HCT116 (cell line): ENCODE measurements around the gene ALPP. TPM values are rescaled to one million over a fixed set of nuclear protein-coding genes. Genes with fewer than 3 reads are reported as not detected.

Source experiments
- ATAC-seq: fragments of 200-7000 bp; cut with Tn5 transposase; 2 replicates; pipeline ENCODE4 v1.9.1; 2020; ENCODE audit warnings: mild to moderate bottlenecking, moderate library complexity
- BruUV-seq: library from RNA; stranded (reverse); fragments of 400-500 nt; replicated peaks from 2 replicates; lab custom pipeline; 2021; lab: Mats Ljungman, UMichigan
- CTCF ChIA-PET: fragments of 300-600 bp; sonication (Branson Sonifier 250); formaldehyde crosslinking; loops from one replicate; lab custom pipeline; 2021; ENCODE audit warnings: antibody characterized with exemption; lab: Charles Lee
- POLR2A ChIA-PET: fragments of 300-600, 350-600 bp; sonication (Branson Sonifier 250); formaldehyde crosslinking; loops from one replicate; lab custom pipeline; 2021; ENCODE audit warnings: antibody characterized with exemption; lab: Charles Lee
- RAD21 ChIA-PET, 2 experiments: fragments of 300-600 bp; sonication (Branson Sonifier 250); formaldehyde crosslinking; loops; one replicate each; lab custom pipeline; 2023; ENCODE audit warnings: low total read pairs in 2 of 2; ENCODE audit not compliant: uncharacterized antibody in 2 of 2, unreplicated experiment in 2 of 2, low non-redundant PET in 1 of 2; lab: Charles Lee
- DNase-seq: peaks from one replicate; pipeline ENCODE4 v3.0.0-alpha.2; 2010; ENCODE audit warnings: low read depth, low spot score
- H2AFZ ChIP-seq: fragments of 200-600 bp; shearing (Covaris generic), sonication (generic); 2 replicates; pipeline ENCODE4 v1.6.1; 2017; ENCODE audit warnings: low read depth, mixed run types, mixed read lengths, antibody characterized with exemption, low read length; ENCODE audit not compliant: poor library complexity, severe bottlenecking
- H3K27ac ChIP-seq: 2 replicates; pipeline ENCODE4 v1.5.1; 2012; ENCODE audit warnings: low read depth, low read length
- H3K27me3 ChIP-seq: fragments of 200-600 bp; sonication (generic); 2 replicates; pipeline ENCODE4 v1.6.1; 2016; ENCODE audit warnings: mixed run types, low read length, mixed read lengths; ENCODE audit not compliant: insufficient read depth
- H3K36me3 ChIP-seq, 2 experiments: fragments of 200-500 bp in 1 of 2; fragments of 200-600 bp in 1 of 2; sonication (Bioruptor generic) in 1 of 2; sonication (generic) in 1 of 2; 2 replicates each; pipeline versions ENCODE4 v1.5.1 to v1.6.1; 2014 to 2016; ENCODE audit warnings: low read length in 2 of 2, inconsistent platforms in 1 of 2, mixed read lengths in 1 of 2, mixed run types in 1 of 2; ENCODE audit not compliant: insufficient read depth in 2 of 2, control insufficient read depth in 1 of 2
- H3K4me1 ChIP-seq, 2 experiments: fragments of 200-600 bp in 1 of 2; sonication (generic) in 1 of 2; 2 replicates each; pipeline versions ENCODE4 v1.5.1 to v1.6.1; 2012 to 2017; ENCODE audit warnings: low read length in 2 of 2, inconsistent platforms in 1 of 2, mild to moderate bottlenecking in 1 of 2, mixed read lengths in 1 of 2, mixed run types in 1 of 2, moderate library complexity in 1 of 2; ENCODE audit not compliant: insufficient read depth in 2 of 2, control insufficient read depth in 1 of 2
- H3K4me2 ChIP-seq: fragments of 200-600 bp; sonication (generic); 2 replicates; pipeline ENCODE4 v1.6.1; 2017; ENCODE audit warnings: mixed run types, low read length, mixed read lengths
- H3K4me3 ChIP-seq, 2 experiments: fragments of 200-600 bp in 1 of 2; sonication (generic) in 1 of 2; replicated peaks in 1 of 2; 2 replicates each; pipeline ENCODE4 v1.5.1; 2011 to 2016; ENCODE audit warnings: low read length in 2 of 2, control low read depth in 1 of 2, low read depth in 1 of 2, mild to moderate bottlenecking in 1 of 2, mixed read lengths in 1 of 2, mixed run types in 1 of 2
- H3K79me2 ChIP-seq: fragments of 200-600 bp; sonication (generic); 2 replicates; pipeline ENCODE4 v1.6.1; 2017; ENCODE audit warnings: mild to moderate bottlenecking, mixed run types, low read length, moderate library complexity, mixed read lengths; ENCODE audit not compliant: insufficient read depth
- H3K9ac ChIP-seq: fragments of 200-600 bp; sonication (generic); 2 replicates; pipeline ENCODE4 v1.6.1; 2016; ENCODE audit warnings: low read length, mixed read lengths
- H3K9me2 ChIP-seq: fragments of 200-600 bp; sonication (generic), shearing (Covaris generic); 2 replicates; pipeline ENCODE4 v1.6.1; 2017; ENCODE audit warnings: mixed run types, mild to moderate bottlenecking, moderate library complexity; ENCODE audit not compliant: insufficient read depth
- H3K9me3 ChIP-seq, 2 experiments: fragments of 200-500 bp in 1 of 2; fragments of 200-600 bp in 1 of 2; sonication (Bioruptor generic) in 1 of 2; sonication (generic) in 1 of 2; 2 replicates each; pipeline ENCODE4 v1.6.1; 2014 to 2017; ENCODE audit warnings: low read length in 2 of 2, mixed read lengths in 2 of 2, inconsistent platforms in 1 of 2, low read depth in 1 of 2, mild to moderate bottlenecking in 1 of 2, mixed run types in 1 of 2, moderate library complexity in 1 of 2; ENCODE audit not compliant: control insufficient read depth in 1 of 2, insufficient read depth in 1 of 2
- H4K20me1 ChIP-seq: fragments of 200-600 bp; sonication (generic), shearing (Covaris generic); 2 replicates; pipeline ENCODE4 v1.6.1; 2017; ENCODE audit warnings: mixed run types, mild to moderate bottlenecking, moderate library complexity; ENCODE audit not compliant: insufficient read depth
- ATF3 ChIP-seq: IDR thresholded peaks from 2 replicates; pipeline ENCODE4 v1.6.1; 2012
- CEBPB ChIP-seq: IDR thresholded peaks from 2 replicates; pipeline ENCODE4 v1.6.1; 2012; ENCODE audit warnings: low read depth
- CTCF ChIP-seq, 3 experiments: fragments of 200-600 bp in 1 of 3; sonication (generic) in 1 of 3; IDR thresholded peaks in 2 of 3; conservative IDR thresholded peaks in 1 of 3; 2 replicates each; pipeline ENCODE4 v1.5.1; 2012 to 2017; ENCODE audit warnings: low read depth in 2 of 3, low read length in 2 of 3, antibody characterized with exemption in 1 of 3, borderline replicate concordance in 1 of 3, control low read depth in 1 of 3, mild to moderate bottlenecking in 1 of 3, mixed read lengths in 1 of 3, mixed run types in 1 of 3, moderate library complexity in 1 of 3; ENCODE audit not compliant: insufficient read depth in 1 of 3
- ELF1 ChIP-seq: IDR thresholded peaks from 2 replicates; pipeline ENCODE4 v1.6.1; 2012; ENCODE audit warnings: low read depth, borderline replicate concordance
- EZH2 ChIP-seq: fragments of 200-600 bp; sonication (generic); IDR thresholded peaks from 2 replicates; pipeline ENCODE4 v1.6.1; 2017; ENCODE audit warnings: antibody characterized with exemption, mixed run types
- EZH2phosphoT487 ChIP-seq: fragments of 200-600 bp; IDR thresholded peaks from 2 replicates; pipeline ENCODE4 v1.6.1; 2018; ENCODE audit warnings: antibody characterized with exemption, borderline replicate concordance
- FOSL1 ChIP-seq: IDR thresholded peaks from 2 replicates; pipeline ENCODE4 v1.6.1; 2012; ENCODE audit warnings: low read depth
- POLR2A ChIP-seq: IDR thresholded peaks from 2 replicates; pipeline ENCODE4 v1.7.0; 2011; ENCODE audit warnings: borderline replicate concordance; ENCODE audit not compliant: insufficient read depth, insufficient read length; ENCODE audit errors: extremely low read depth
- RAD21 ChIP-seq: IDR thresholded peaks from 2 replicates; pipeline ENCODE4 v1.6.1; 2012; ENCODE audit warnings: low read depth, mild to moderate bottlenecking
- SP1 ChIP-seq: IDR thresholded peaks from 2 replicates; pipeline ENCODE4 v1.6.1; 2012; ENCODE audit warnings: low read depth
- SRF ChIP-seq: IDR thresholded peaks from 2 replicates; pipeline ENCODE4 v1.6.1; 2012; ENCODE audit warnings: low read depth
- TCF7L2 ChIP-seq: IDR thresholded peaks from 2 replicates; pipeline ENCODE4 v1.7.0; 2011; ENCODE audit warnings: borderline replicate concordance, inconsistent platforms; ENCODE audit not compliant: insufficient read depth, insufficient read length; ENCODE audit errors: extremely low read depth
- ZBTB33 ChIP-seq: IDR thresholded peaks from 2 replicates; pipeline ENCODE4 v1.6.1; 2011; ENCODE audit warnings: mild to moderate bottlenecking, low read length, moderate library complexity; ENCODE audit not compliant: insufficient replicate concordance; ENCODE audit errors: extremely low read depth
- ZNF274 ChIP-seq: fragments of 200-500 bp; sonication (Bioruptor generic); IDR thresholded peaks from 2 replicates; pipeline ENCODE4 v1.6.1; 2014; ENCODE audit warnings: mild to moderate bottlenecking, low read depth, low read length, inconsistent platforms
- intact Hi-C: fragments of 100-400 bp; cut with micrococcal nuclease; formaldehyde crosslinking; loops from 2 replicates; pipeline ENCODE4 v1.10.0; 2022
- total RNA-seq: library from RNA; stranded (reverse); gene quantifications from one replicate; pipeline ENCODE4 v1.2.1, GENCODE V29; 2021; ENCODE audit not compliant: unreplicated experiment

ALPP gene
- total RNA-seq, 1 experiment from 2014 or later: 0.34 TPM

- RAD21 ChIA-PET: no interaction called here
- Histone ChIP-seq H3K4me3 (no peak overlapping the region), H3K9me3 (no peaks in the 10 kb centered on the region), H3K27me3 (no peaks in the 10 kb centered on the region), H3K4me1 (peaks cover 7 to 8% of the 10 kb centered on the region in 2 experiments), H3K27ac (no peak overlapping the region), H2AFZ (no peak overlapping the region), H4K20me1 (no peaks in the 10 kb centered on the region), H3K79me2 (no peaks in the 10 kb centered on the region), H3K4me2 (no peak overlapping the region), H3K9me2 (no peaks in the 10 kb centered on the region), H3K36me3 (no peaks in the 10 kb centered on the region), H3K9ac (no peak overlapping the region)
- DNase-seq: no peak
- CTCF ChIA-PET: no interaction called here
- POLR2A ChIA-PET: no interaction called here
- ATAC-seq: no peak
- intact Hi-C loops: no loop called here
- BruUV-seq: no TSS peak
- no peak for TF ChIP-seq ZNF274
- no peak for TF ChIP-seq ATF3
- no peak for TF ChIP-seq EZH2
- no peak for TF ChIP-seq ELF1
- TF ChIP-seq SP1: no peak
- TF ChIP-seq RAD21: no peak
- no peak for TF ChIP-seq POLR2A
- TF ChIP-seq CEBPB: no peak
- no peak for TF ChIP-seq EZH2phosphoT487
Measured at GRCh38 chr2:232390661-232391060, 12.1 kb downstream of the ALPP start.

- peaks cover 0 to 8% of the 10 kb centered on the region in 2 experiments; a peak in 2 of 4 replicates for H3K4me1 ChIP-seq
- no TSS peak for BruUV-seq
- ATAC-seq (no peak), DNase-seq (no peak)
- H3K9me3 ChIP-seq: no peaks in the 10 kb centered on the region
- H2AFZ ChIP-seq: no peak overlapping the region
- H3K9ac ChIP-seq: no peak overlapping the region
- ChIA-PET POLR2A (no interaction called here), CTCF (no interaction called here), RAD21 (no interaction called here)
- no peak overlapping the region for H3K4me3 ChIP-seq
- H4K20me1 ChIP-seq: no peaks in the 10 kb centered on the region
- no peak overlapping the region for H3K4me2 ChIP-seq
- no peaks in the 10 kb centered on the region for H3K27me3 ChIP-seq
- H3K36me3 ChIP-seq: no peaks in the 10 kb centered on the region
- H3K9me2 ChIP-seq: no peaks in the 10 kb centered on the region
- H3K27ac ChIP-seq: no peak overlapping the region
- intact Hi-C loops: no loop called here
- H3K79me2 ChIP-seq: no peaks in the 10 kb centered on the region
- TF ChIP-seq EZH2 (no peak), ZBTB33 (no peak), ELF1 (no peak), TCF7L2 (no peak), CTCF (IDR thresholded peaks at IDR 0.05 in 2 of 3, conservative IDR thresholded peaks at IDR 0.05 in 1 of 3; ENCODE audit: borderline replicate concordance in 1 of 3, insufficient read depth in 1 of 3, low read depth in 2 of 3, low read length in 2 of 3) (no peak), FOSL1 (no peak), ATF3 (no peak), POLR2A (no peak), EZH2phosphoT487 (no peak), SRF (no peak), RAD21 (no peak)
Measured at GRCh38 chr2:232393556-232393955, 15.0 kb downstream of the ALPP start.
